Amniotic stem cell (primary cell): ENCODE data around the gene MAN2B2.

Source experiments
- DNase-seq: peaks from one replicate; lab custom pipeline; 2025; lab: John Stamatoyannopoulos, UW

MAN2B2 gene

GRCh38 chr4:6595897-6596537 is 21.0 kb downstream of the MAN2B2 start:
- no peak for DNase-seq

GRCh38 chr4:6596948-6597347 is 22.0 kb downstream of the MAN2B2 start:
- no peak for DNase-seq

GRCh38 chr4:6598127-6598526 is 23.1 kb downstream of the MAN2B2 start:
- DNase-seq = no peak

GRCh38 chr4:6598641-6599040 is 23.7 kb downstream of the MAN2B2 start:
- no peak for DNase-seq

GRCh38 chr4:6601661-6602250 is 26.8 kb downstream of the MAN2B2 start:
- DNase-seq = no peak

GRCh38 chr4:6602289-6602688 is 27.3 kb downstream of the MAN2B2 start:
- DNase-seq = no peak

- no peak for DNase-seq
Observed at GRCh38 chr4:6603128-6603527, 28.1 kb downstream of the MAN2B2 start.

- no peak for DNase-seq
Observed at GRCh38 chr4:6605114-6605513, 30.1 kb downstream of the MAN2B2 start.

GRCh38 chr4:6605605-6606004 is 30.6 kb downstream of the MAN2B2 start:
- no peak for DNase-seq

- no peak for DNase-seq
Observed at GRCh38 chr4:6606465-6607235, 31.7 kb downstream of the MAN2B2 start.

GRCh38 chr4:6607368-6608055 is 32.5 kb downstream of the MAN2B2 start:
- DNase-seq = no peak

- no peak for DNase-seq
Observed at GRCh38 chr4:6608758-6609414, 33.9 kb downstream of the MAN2B2 start.

- DNase-seq = no peak
Observed at GRCh38 chr4:6609415-6610079, 34.6 kb downstream of the MAN2B2 start.

- no peak for DNase-seq
Observed at GRCh38 chr4:6610856-6611430, 36.0 kb downstream of the MAN2B2 start.

GRCh38 chr4:6612961-6613675 is 38.1 kb downstream of the MAN2B2 start:
- DNase-seq = no peak

- DNase-seq = no peak
Observed at GRCh38 chr4:6613676-6614651, 39.0 kb downstream of the MAN2B2 start.

- no peak for DNase-seq
Observed at GRCh38 chr4:6614701-6615230, 39.8 kb downstream of the MAN2B2 start.

- no peak for DNase-seq
Observed at GRCh38 chr4:6616087-6616995, 41.4 kb downstream of the MAN2B2 start.
